ENCODE data around the gene KRT13.

The KRT13 gene

GRCh38 chr17:41537614-41537954 lies 32.2 kb upstream of the KRT13 start:
- DNase-seq (ENCODE audit: low spot score), result no peak

- no peak for DNase-seq (ENCODE audit: low spot score)
Observed at GRCh38 chr17:41536741-41537613, 31.6 kb upstream of the KRT13 start.

GRCh38 chr17:41535764-41536481 lies 30.5 kb upstream of the KRT13 start:
- no peak for DNase-seq (ENCODE audit: low spot score)

- no peak for DNase-seq (ENCODE audit: low spot score)
Observed at GRCh38 chr17:41534899-41535546, 29.6 kb upstream of the KRT13 start.

GRCh38 chr17:41533613-41534012 lies 28.2 kb upstream of the KRT13 start:
- no peak for DNase-seq (ENCODE audit: low spot score)

GRCh38 chr17:41532947-41533570 lies 27.6 kb upstream of the KRT13 start:
- DNase-seq (ENCODE audit: low spot score), result no peak

- no peak for DNase-seq (ENCODE audit: low spot score)
Observed at GRCh38 chr17:41531993-41532392, 26.6 kb upstream of the KRT13 start.

GRCh38 chr17:41530062-41531048 lies 24.9 kb upstream of the KRT13 start:
- no peak for DNase-seq (ENCODE audit: low spot score)

GRCh38 chr17:41529491-41529915 lies 24.1 kb upstream of the KRT13 start:
- DNase-seq (ENCODE audit: low spot score), result no peak

GRCh38 chr17:41528959-41529353 lies 23.5 kb upstream of the KRT13 start:
- DNase-seq (ENCODE audit: low spot score), result no peak

- DNase-seq (ENCODE audit: low spot score), result peak; percentile 29
Observed at GRCh38 chr17:41527063-41528023, 21.9 kb upstream of the KRT13 start.

- no peak for DNase-seq (ENCODE audit: low spot score)
Observed at GRCh38 chr17:41524261-41524660, 18.8 kb upstream of the KRT13 start.

- DNase-seq (ENCODE audit: low spot score), result no peak
Observed at GRCh38 chr17:41523787-41524186, 18.4 kb upstream of the KRT13 start.

- no peak for DNase-seq (ENCODE audit: low spot score)
Observed at GRCh38 chr17:41523225-41523593, 17.8 kb upstream of the KRT13 start.

GRCh38 chr17:41522301-41523224 lies 17.2 kb upstream of the KRT13 start:
- no peak for DNase-seq (ENCODE audit: low spot score)

GRCh38 chr17:41521574-41522261 lies 16.3 kb upstream of the KRT13 start:
- DNase-seq (ENCODE audit: low spot score), result no peak

GRCh38 chr17:41520821-41521521 lies 15.6 kb upstream of the KRT13 start:
- DNase-seq (ENCODE audit: low spot score), result no peak
